ENCODE results near the gene ABHD8.

ABHD8 gene

GRCh38 chr19:17328517-17329365, 25.5 kb upstream of the ABHD8 start:
- H3K4me3 ChIP-seq (ENCODE audit: low read length), result peak overlapping the region; percentile 38
- no peak for DNase-seq (ENCODE audit: low read depth)
- TF ChIP-seq, protein P1, sequence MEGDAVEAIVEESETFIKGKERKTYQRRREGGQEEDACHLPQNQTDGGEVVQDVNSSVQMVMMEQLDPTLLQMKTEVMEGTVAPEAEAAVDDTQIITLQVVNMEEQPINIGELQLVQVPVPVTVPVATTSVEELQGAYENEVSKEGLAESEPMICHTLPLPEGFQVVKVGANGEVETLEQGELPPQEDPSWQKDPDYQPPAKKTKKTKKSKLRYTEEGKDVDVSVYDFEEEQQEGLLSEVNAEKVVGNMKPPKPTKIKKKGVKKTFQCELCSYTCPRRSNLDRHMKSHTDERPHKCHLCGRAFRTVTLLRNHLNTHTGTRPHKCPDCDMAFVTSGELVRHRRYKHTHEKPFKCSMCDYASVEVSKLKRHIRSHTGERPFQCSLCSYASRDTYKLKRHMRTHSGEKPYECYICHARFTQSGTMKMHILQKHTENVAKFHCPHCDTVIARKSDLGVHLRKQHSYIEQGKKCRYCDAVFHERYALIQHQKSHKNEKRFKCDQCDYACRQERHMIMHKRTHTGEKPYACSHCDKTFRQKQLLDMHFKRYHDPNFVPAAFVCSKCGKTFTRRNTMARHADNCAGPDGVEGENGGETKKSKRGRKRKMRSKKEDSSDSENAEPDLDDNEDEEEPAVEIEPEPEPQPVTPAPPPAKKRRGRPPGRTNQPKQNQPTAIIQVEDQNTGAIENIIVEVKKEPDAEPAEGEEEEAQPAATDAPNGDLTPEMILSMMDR (conservative IDR thresholded peaks at IDR 0.05; ENCODE audit: low read depth, low read length), result no peak

DNA sequence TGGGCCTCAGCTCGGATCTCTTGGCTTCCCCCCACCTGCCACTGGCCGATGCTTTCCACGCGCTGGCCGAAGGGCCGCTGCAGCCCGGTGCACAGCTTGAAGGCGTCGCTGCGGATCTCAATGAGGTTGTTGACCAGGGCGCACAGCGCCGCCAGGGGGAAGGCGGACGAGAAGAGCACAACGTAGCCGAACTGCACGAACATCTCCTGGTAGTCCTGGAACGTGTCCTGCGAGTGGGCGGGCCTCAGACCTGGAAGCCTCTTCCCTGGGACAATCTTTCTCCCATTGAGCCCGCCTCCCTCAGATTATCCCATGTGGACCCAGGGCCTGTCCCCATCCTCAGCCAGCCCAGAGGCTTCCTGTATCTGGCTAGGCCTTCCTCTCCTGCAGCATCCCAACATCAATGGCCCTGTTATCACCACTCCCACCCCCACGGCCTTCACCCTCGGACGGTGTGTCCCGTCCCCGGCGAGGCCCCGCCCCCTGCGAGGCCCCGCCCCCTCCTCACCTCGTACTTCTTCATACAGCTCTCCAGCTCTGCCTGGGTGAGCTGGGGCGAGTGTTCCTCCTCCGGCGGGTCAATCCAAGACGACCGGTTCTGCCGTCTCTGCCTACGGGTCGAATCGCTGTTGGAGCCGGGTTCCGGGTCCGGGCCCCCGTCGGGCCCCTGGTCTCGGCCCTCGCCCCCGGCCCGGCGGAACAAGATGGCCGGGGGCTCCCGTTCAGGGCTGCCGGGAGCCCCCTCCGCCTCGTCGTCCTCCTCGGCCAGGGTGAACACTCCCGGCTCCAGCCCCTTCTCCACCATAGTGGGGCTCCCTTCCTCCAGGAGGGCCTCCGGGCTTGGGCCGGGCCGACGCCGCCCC, 24.7 kb upstream of the ABHD8 start:
- peak overlapping the region; percentile 38 for H3K4me3 ChIP-seq (ENCODE audit: low read length)
- DNase-seq (ENCODE audit: low read depth), result no peak
- TF ChIP-seq, protein P1 (conservative IDR thresholded peaks at IDR 0.05; ENCODE audit: low read depth, low read length), result peak; percentile 20

GRCh38 chr19:17327068-17327653, 23.9 kb upstream of the ABHD8 start:
- DNase-seq (ENCODE audit: low read depth), result no peak
- H3K4me3 ChIP-seq (ENCODE audit: low read length), result no peak overlapping the region
- TF ChIP-seq, protein P1 (conservative IDR thresholded peaks at IDR 0.05; ENCODE audit: low read depth, low read length), result no peak

GRCh38 chr19:17326595-17326966, 23.4 kb upstream of the ABHD8 start:
- TF ChIP-seq, protein P1 (conservative IDR thresholded peaks at IDR 0.05; ENCODE audit: low read depth, low read length), result no peak
- DNase-seq (ENCODE audit: low read depth), result no peak

DNA sequence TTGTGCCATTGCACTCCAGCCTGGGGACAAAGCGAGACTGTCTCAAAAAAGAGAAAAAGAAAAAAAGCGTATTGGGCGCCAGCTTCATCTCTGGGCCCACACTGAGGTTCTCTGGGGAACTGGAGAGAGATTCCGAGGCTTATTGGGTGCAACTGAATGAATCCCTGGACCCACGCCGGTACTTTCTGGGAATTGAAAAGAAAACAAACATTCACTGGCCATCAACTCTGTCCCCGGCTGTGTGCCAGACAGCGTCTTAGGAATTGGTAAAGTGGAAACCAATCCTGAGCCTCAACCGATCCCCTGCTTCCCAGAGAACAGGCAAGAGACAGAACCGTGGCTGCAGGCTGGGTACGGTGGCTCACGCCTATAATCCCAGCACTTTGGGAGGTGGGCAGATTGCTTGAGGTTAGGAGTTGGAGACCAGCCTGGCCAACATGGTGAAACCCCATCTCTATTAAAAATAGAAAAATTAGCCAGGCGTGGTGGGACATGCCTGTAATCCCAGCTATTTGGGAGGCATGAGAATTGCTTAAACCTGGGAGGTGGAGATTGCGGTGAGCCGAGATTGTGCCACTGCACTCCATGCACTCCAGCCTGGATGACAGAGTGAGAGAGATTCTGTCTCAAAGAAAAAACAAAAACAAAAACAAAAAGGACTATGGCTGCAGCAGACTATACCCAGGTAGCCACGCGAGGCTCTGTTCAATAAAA, 22.8 kb upstream of the ABHD8 start:
- no peak for DNase-seq (ENCODE audit: low read depth)
- H3K4me3 ChIP-seq (ENCODE audit: low read length), result no peak overlapping the region
- TF ChIP-seq, protein P1 (conservative IDR thresholded peaks at IDR 0.05; ENCODE audit: low read depth, low read length), result no peak

More at GRCh38 chr19:17326595-17326966, 23.4 kb upstream of the ABHD8 start:
- no peak overlapping the region for H3K4me3 ChIP-seq (ENCODE audit: low read length)

DNA sequence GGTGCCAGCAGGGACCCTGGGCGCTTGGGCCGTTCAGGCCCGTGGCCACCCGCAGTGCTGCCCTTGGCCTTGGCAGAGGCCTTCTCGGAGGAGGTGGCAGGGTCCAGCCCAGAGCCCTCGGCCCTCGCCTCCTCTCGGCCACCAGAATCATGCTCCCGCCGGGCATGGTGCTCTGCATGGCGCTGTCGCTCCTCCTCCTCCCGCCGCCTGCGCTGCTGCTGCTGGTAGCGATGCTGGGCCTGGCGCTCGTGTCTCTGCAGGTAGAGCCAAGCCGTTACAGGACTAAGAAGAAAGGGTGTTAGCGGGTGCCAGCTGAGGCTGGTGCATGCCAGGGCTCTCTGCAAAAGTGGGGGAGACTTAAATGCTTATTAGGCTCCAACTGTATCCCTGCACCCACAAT, 21.9 kb upstream of the ABHD8 start:
- DNase-seq (ENCODE audit: low read depth), result no peak
- no peak overlapping the region for H3K4me3 ChIP-seq (ENCODE audit: low read length)
- TF ChIP-seq, protein P1 (conservative IDR thresholded peaks at IDR 0.05; ENCODE audit: low read depth, low read length), result no peak

Data from retinal pigment epithelial cell (primary cell).